ENCODE data around the gene SEL1L2.

SEL1L2 gene

GRCh38 chr20:13928901-13929300 is 61.5 kb downstream of the SEL1L2 start:
- TF ChIP-seq, protein P1, sequence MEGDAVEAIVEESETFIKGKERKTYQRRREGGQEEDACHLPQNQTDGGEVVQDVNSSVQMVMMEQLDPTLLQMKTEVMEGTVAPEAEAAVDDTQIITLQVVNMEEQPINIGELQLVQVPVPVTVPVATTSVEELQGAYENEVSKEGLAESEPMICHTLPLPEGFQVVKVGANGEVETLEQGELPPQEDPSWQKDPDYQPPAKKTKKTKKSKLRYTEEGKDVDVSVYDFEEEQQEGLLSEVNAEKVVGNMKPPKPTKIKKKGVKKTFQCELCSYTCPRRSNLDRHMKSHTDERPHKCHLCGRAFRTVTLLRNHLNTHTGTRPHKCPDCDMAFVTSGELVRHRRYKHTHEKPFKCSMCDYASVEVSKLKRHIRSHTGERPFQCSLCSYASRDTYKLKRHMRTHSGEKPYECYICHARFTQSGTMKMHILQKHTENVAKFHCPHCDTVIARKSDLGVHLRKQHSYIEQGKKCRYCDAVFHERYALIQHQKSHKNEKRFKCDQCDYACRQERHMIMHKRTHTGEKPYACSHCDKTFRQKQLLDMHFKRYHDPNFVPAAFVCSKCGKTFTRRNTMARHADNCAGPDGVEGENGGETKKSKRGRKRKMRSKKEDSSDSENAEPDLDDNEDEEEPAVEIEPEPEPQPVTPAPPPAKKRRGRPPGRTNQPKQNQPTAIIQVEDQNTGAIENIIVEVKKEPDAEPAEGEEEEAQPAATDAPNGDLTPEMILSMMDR (IDR thresholded peaks at IDR 0.05; ENCODE audit: low read depth, low read length), result no peak
- Histone ChIP-seq H3K36me3 (no peaks in the 10 kb centered on the region), H3K9me3 (ENCODE audit: severe bottlenecking) (no peaks in the 10 kb centered on the region), H3K4me3 (ENCODE audit: low read depth, low read length) (no peak overlapping the region), H3K27me3 (ENCODE audit: insufficient read depth, low read depth, severe bottlenecking) (no peaks in the 10 kb centered on the region), H3K27ac (no peak overlapping the region)
- peak; percentile 19 for DNase-seq

DNA sequence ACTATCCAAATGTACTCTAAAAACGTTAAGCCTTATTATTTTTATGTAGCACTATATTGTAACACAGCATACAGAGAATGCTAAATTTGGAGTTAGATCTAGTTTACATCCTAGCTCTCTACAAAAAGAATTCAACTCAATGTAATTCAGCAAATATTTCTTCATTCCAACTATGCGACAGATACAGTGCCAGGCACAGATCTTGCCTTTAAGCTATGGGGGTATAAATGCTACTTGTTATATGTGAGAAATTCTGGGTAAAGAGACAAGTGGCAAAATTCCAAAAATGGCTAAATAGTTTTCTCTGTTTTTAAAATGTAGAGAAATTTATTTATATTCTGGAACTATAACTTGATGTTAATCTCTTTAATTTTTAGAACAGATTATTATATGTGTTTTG is 63.2 kb downstream of the SEL1L2 start:
- TF ChIP-seq, protein P1 (IDR thresholded peaks at IDR 0.05; ENCODE audit: low read depth, low read length), result no peak

GRCh38 chr20:13922241-13922640 is 68.2 kb downstream of the SEL1L2 start:
- H3K4me3 ChIP-seq (ENCODE audit: low read depth, low read length), result no peak overlapping the region
- no peaks in the 10 kb centered on the region for H3K27me3 ChIP-seq (ENCODE audit: insufficient read depth, low read depth, severe bottlenecking)
- TF ChIP-seq, protein P1 (IDR thresholded peaks at IDR 0.05; ENCODE audit: low read depth, low read length), result no peak
- DNase-seq, result no peak
- no peaks in the 10 kb centered on the region for H3K36me3 ChIP-seq
- H3K9me3 ChIP-seq (ENCODE audit: severe bottlenecking), result no peaks in the 10 kb centered on the region
- H3K27ac ChIP-seq, result no peak overlapping the region

More for the DNA sequence above, 63.2 kb downstream of the SEL1L2 start:
- H3K4me3 ChIP-seq (ENCODE audit: low read depth, low read length), result no peak overlapping the region
- no peak for DNase-seq
- no peak overlapping the region for H3K27ac ChIP-seq
- H3K27me3 ChIP-seq (ENCODE audit: insufficient read depth, low read depth, severe bottlenecking), result no peaks in the 10 kb centered on the region
- no peaks in the 10 kb centered on the region for H3K9me3 ChIP-seq (ENCODE audit: severe bottlenecking)
- H3K36me3 ChIP-seq, result no peaks in the 10 kb centered on the region

DNA sequence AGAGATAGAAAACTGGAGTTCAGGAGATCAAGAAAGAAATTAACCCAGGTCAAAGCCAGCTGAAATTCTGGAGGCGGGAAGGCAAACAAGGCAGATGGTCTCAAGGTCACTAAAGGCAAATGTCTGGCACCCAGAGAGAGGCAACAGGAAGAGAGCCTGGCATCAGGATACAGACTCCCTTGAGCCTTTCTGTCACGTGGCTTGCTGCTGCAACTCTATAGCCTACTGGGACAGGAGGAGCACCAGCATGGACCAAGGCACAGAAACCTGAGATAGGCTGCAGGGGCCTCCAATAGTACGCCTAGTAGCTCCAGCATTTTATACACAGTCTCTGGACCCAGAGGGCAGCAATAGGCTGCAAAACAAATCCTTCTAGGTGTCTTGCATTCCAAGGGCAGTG is 75.1 kb downstream of the SEL1L2 start:
- H3K36me3 ChIP-seq, result no peaks in the 10 kb centered on the region
- H3K9me3 ChIP-seq (ENCODE audit: severe bottlenecking), result no peaks in the 10 kb centered on the region
- H3K27me3 ChIP-seq (ENCODE audit: insufficient read depth, low read depth, severe bottlenecking), result no peaks in the 10 kb centered on the region
- TF ChIP-seq, protein P1 (IDR thresholded peaks at IDR 0.05; ENCODE audit: low read depth, low read length), result no peak
- no peak overlapping the region for H3K4me3 ChIP-seq (ENCODE audit: low read depth, low read length)
- no peak for DNase-seq
- H3K27ac ChIP-seq, result no peak overlapping the region

GRCh38 chr20:13913572-13913971 is 76.8 kb downstream of the SEL1L2 start:
- Histone ChIP-seq H3K36me3 (no peaks in the 10 kb centered on the region), H3K9me3 (ENCODE audit: severe bottlenecking) (no peaks in the 10 kb centered on the region), H3K27me3 (ENCODE audit: insufficient read depth, low read depth, severe bottlenecking) (no peaks in the 10 kb centered on the region), H3K27ac (no peak overlapping the region), H3K4me3 (ENCODE audit: low read depth, low read length) (no peak overlapping the region)
- TF ChIP-seq, protein P1 (IDR thresholded peaks at IDR 0.05; ENCODE audit: low read depth, low read length), result no peak
- no peak for DNase-seq

DNA sequence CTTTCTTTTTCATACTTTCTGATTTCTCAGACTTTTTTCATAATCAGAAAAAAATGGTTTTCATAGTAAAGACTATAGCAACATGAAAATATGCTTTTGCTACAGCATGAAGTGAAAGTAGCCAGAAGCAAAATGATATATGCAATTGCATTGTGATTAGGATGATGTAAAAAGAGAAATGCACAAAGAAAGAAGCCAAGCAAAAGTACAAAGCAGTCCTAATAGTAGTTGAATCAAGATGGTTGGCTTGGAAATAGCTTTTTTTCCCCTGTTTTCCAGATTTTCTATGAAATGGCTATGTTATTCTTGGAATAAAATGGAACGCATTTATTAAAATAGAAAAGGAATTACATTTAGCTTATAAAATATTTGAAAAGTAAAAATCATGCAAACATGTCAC is 77.3 kb downstream of the SEL1L2 start:
- H3K36me3 ChIP-seq, result no peaks in the 10 kb centered on the region
- H3K9me3 ChIP-seq (ENCODE audit: severe bottlenecking), result no peaks in the 10 kb centered on the region
- no peak overlapping the region for H3K27ac ChIP-seq
- H3K27me3 ChIP-seq (ENCODE audit: insufficient read depth, low read depth, severe bottlenecking), result no peaks in the 10 kb centered on the region
- DNase-seq, result no peak
- no peak overlapping the region for H3K4me3 ChIP-seq (ENCODE audit: low read depth, low read length)
- TF ChIP-seq, protein P1 (IDR thresholded peaks at IDR 0.05; ENCODE audit: low read depth, low read length), result no peak

All from WERI-Rb-1 (cell line).